GM10248 (cell line): ENCODE data around the gene FAM83C.

Source experiments
- CTCF ChIA-PET: fragments of 300-600 bp; sonication (Branson Sonifier 250); formaldehyde crosslinking; extraction: SDS; loops from one replicate; lab custom pipeline; 2021; ENCODE audit warnings: antibody characterized with exemption; lab: Yijun Ruan, JAX
- POLR2A ChIA-PET: fragments of 350-650 bp; sonication (Branson Sonifier 250); formaldehyde crosslinking; extraction: SDS; loops from one replicate; lab custom pipeline; 2020; ENCODE audit warnings: antibody characterized with exemption; lab: Yijun Ruan, JAX
- DNase-seq: peaks from one replicate; pipeline ENCODE4 v3.0.0; 2012; ENCODE audit errors: extremely low spot score
- TF ChIP-seq, protein P1 (sequence below): IDR thresholded peaks from 2 replicates; pipeline ENCODE4 v1.5.1; 2012; ENCODE audit warnings: mild to moderate bottlenecking, low read depth; ENCODE audit errors: extremely low read depth, missing control alignments, control extremely low read depth

FAM83C gene

DNA sequence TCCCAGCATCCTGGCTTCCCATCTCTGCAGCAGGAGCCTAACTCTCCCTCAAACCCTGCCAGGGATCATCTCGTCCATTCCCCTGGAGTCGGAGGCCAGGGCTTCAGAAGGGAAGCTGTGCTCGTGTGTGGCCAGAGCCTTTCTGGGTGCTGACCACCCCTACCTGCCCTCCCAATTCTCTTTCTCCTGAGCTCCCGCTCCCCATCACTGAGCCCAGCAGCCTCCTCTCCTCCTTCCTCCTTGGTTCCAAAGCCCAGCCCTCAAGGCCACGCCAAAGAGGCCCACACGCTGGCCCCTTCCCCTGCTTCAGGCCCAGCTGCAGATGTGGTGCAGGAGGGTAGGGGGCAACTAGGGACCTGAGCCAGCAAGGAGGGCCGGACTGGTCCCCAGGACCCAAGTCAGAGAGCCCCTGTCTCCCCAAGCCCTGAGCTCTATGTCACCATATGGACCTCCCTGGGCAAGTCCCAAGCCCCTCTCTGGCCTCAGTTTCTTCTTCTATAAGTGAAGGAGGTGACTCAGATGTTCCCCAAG lies 1.3 kb downstream of the FAM83C start:
- no peak for DNase-seq
- ChIA-PET POLR2A (interaction anchor here (1.0 kb wide), 1 partner anchor 76 kb away, joined by 4 read pairs; no protein-coding TSS in a partner anchor), CTCF (interaction anchor here (1.6 kb wide), 1 partner anchor 13 kb away, joined by 8 read pairs; no protein-coding TSS in a partner anchor)
- TF ChIP-seq, protein P1, sequence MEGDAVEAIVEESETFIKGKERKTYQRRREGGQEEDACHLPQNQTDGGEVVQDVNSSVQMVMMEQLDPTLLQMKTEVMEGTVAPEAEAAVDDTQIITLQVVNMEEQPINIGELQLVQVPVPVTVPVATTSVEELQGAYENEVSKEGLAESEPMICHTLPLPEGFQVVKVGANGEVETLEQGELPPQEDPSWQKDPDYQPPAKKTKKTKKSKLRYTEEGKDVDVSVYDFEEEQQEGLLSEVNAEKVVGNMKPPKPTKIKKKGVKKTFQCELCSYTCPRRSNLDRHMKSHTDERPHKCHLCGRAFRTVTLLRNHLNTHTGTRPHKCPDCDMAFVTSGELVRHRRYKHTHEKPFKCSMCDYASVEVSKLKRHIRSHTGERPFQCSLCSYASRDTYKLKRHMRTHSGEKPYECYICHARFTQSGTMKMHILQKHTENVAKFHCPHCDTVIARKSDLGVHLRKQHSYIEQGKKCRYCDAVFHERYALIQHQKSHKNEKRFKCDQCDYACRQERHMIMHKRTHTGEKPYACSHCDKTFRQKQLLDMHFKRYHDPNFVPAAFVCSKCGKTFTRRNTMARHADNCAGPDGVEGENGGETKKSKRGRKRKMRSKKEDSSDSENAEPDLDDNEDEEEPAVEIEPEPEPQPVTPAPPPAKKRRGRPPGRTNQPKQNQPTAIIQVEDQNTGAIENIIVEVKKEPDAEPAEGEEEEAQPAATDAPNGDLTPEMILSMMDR, result no peak

GRCh38 chr20:35290186-35290886 lies 1.9 kb downstream of the FAM83C start:
- ChIA-PET CTCF (interaction anchor here (1.6 to 3.0 kb wide), 2 partner anchors 13 kb away, joined by 8 to 28 read pairs; no protein-coding TSS in a partner anchor), POLR2A (interaction anchor here (1.0 kb wide), 1 partner anchor 76 kb away, joined by 4 read pairs; no protein-coding TSS in a partner anchor)
- TF ChIP-seq, protein P1, result no peak
- no peak for DNase-seq

- POLR2A ChIA-PET, result no interaction called here
- DNase-seq, result no peak
- TF ChIP-seq, protein P1, result no peak
- CTCF ChIA-PET, result interaction anchor here (0.6 to 3.0 kb wide), 4 partner anchors 15 to 41 kb away, joined by 3 to 28 read pairs (median 4); no protein-coding TSS in a partner anchor
Observed at GRCh38 chr20:35288325-35289060, 3.7 kb downstream of the FAM83C start.

- DNase-seq, result no peak
- ChIA-PET CTCF (interaction anchor here (0.6 to 3.0 kb wide), 6 partner anchors 13 to 41 kb away, joined by 3 to 28 read pairs (median 4); no protein-coding TSS in a partner anchor), POLR2A (no interaction called here)
- TF ChIP-seq, protein P1, result no peak
Observed at GRCh38 chr20:35287509-35288324, 4.5 kb downstream of the FAM83C start.

GRCh38 chr20:35286899-35287508 lies 5.2 kb downstream of the FAM83C start:
- TF ChIP-seq, protein P1, result no peak
- ChIA-PET CTCF (interaction anchor here (1.3 to 1.6 kb wide), 3 partner anchors 12 to 20 kb away, joined by 3 to 5 read pairs (median 4); no protein-coding TSS in a partner anchor), POLR2A (interaction anchor here (0.7 kb wide), 1 partner anchor 392 kb away, joined by 4 read pairs; no protein-coding TSS in a partner anchor)
- DNase-seq, result no peak
